ENCODE measurements around the gene ASPDH.
"Not testable (repeated sequence)": the region's sequence is repeated elsewhere in the genome, so short reads cannot be mapped to it uniquely, and the experiment has no call there.

Gene ASPDH

GRCh38 chr19:50476907-50477238 is 36.8 kb downstream of the ASPDH start:
- Mint-ChIP-seq H3K4me3 (peak overlapping the region; percentile 99 to 100), H3K36me3 (peaks cover 25 to 38% of the 10 kb centered on the region in 2 donors), H3K9me3 (peaks cover 0 to 4% of the 10 kb centered on the region in 2 donors), H3K27ac (peak overlapping the region; percentile 98), H3K27me3 (no peaks in the 10 kb centered on the region), H3K4me1 (peaks cover 30 to 46% of the 10 kb centered on the region in 2 donors)
- DNase-seq = no peak
- ATAC-seq (replicated peaks) = no peak

GRCh38 chr19:50476224-50476906 is 37.3 kb downstream of the ASPDH start, which contains the start of the genes EMC10 and GARIN5A:
EMC10 (plus strand) TSS chr19:50476507; CDS start chr19:50476545, 38 bp downstream.
GARIN5A (minus strand) TSS chr19:50476848; CDS start chr19:50476388, 460 bp downstream.
- peak; percentile 96 to 98 for ATAC-seq (replicated peaks)
- peaks cover 30 to 46% of the 10 kb centered on the region in 2 donors for H3K4me1 Mint-ChIP-seq
- peaks cover 0 to 4% of the 10 kb centered on the region in 2 donors for H3K9me3 Mint-ChIP-seq
- H3K27ac Mint-ChIP-seq = peak within 1 kb of the TSS; percentile 98
- H3K36me3 Mint-ChIP-seq = peaks cover 25 to 37% of the 10 kb centered on the region in 2 donors
- H3K27me3 Mint-ChIP-seq = no peaks in the 10 kb centered on the region
- H3K4me3 Mint-ChIP-seq = peak within 1 kb of the TSS; percentile 99 to 100
- peak; percentile 96 for DNase-seq

- ATAC-seq (replicated peaks) (peak in 1 of 2 donors; percentile 8), DNase-seq (no peak)
Measured at GRCh38 chr19:50475736-50476223, 37.9 kb downstream of the ASPDH start.

GRCh38 chr19:50475101-50475568 is 38.6 kb downstream of the ASPDH start:
- Mint-ChIP-seq H3K27me3 (no peaks in the 10 kb centered on the region), H3K9me3 (peaks cover 0 to 4% of the 10 kb centered on the region in 2 donors), H3K36me3 (peaks cover 18 to 29% of the 10 kb centered on the region in 2 donors), H3K4me3 (peak overlapping the region; percentile 62 to 100), H3K27ac (peak overlapping the region; percentile 98), H3K4me1 (peaks cover 27 to 40% of the 10 kb centered on the region in 2 donors)
- DNase-seq (no peak), ATAC-seq (replicated peaks) (no peak)

More at GRCh38 chr19:50475736-50476223, 37.9 kb downstream of the ASPDH start:
- Mint-ChIP-seq H3K4me3 (peak overlapping the region; percentile 99 to 100), H3K36me3 (peaks cover 19 to 32% of the 10 kb centered on the region in 2 donors), H3K27me3 (no peaks in the 10 kb centered on the region), H3K27ac (peak overlapping the region; percentile 98), H3K4me1 (peaks cover 27 to 40% of the 10 kb centered on the region in 2 donors), H3K9me3 (peaks cover 0 to 4% of the 10 kb centered on the region in 2 donors)

DNA sequence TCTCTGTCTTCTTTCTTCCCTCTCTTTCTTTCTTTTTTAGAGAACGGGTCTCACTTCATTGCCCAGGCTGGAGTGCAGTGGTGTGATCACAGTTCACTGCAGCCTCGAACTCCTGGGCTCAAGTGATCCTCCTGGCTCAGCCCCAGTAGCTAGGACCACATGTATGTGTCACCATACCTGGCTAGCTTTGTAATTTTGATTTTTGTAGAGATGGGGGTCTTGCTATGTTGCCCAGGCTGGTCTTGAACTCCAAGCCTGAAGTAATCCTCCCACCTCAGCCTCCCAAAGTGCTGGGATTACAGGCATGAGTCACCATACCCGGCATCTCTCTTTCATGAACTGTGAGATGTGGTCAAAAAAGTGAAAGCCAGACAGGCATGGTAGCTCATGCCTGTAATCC is 40.4 kb downstream of the ASPDH start:
- H3K27me3 Mint-ChIP-seq; ATAC-seq (replicated peaks); H3K9me3 Mint-ChIP-seq: not testable (repeated sequence)

DNA sequence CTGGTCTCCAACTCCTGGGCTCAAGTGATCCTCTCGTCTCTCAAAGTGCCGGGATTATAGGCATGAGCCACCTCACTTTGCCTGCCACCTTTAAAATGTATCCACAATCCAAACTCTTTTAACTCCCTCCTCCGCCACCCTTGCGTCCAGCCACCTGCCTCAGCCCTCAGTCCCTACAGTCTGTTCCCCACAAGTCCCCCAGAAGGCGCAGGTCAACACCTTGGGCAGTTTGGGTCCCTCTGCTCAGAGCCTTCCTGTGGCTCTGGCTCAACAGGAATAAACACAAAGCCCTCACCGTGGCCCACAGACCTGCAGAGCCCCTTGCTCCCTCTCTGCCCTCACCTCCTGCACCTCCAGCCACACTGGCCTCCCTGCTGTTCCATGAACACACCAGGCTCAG is 44.9 kb downstream of the ASPDH start:
- ATAC-seq (replicated peaks) = no peak
- peaks cover 0 to 2% of the 10 kb centered on the region in 2 donors for H3K4me1 Mint-ChIP-seq

More for the DNA sequence above, 40.4 kb downstream of the ASPDH start:
- not testable (repeated sequence) for H3K27ac Mint-ChIP-seq, DNase-seq, H3K4me3 Mint-ChIP-seq
- peaks cover 24 to 31% of the 10 kb centered on the region in 2 donors for H3K4me1 Mint-ChIP-seq
- peaks cover 11 to 19% of the 10 kb centered on the region in 2 donors for H3K36me3 Mint-ChIP-seq

GRCh38 chr19:50467566-50467965 is 46.1 kb downstream of the ASPDH start:
- DNase-seq (no peak), ATAC-seq (replicated peaks) (no peak)
- Mint-ChIP-seq H3K27me3 (no peaks in the 10 kb centered on the region), H3K4me1 (peaks cover 0 to 2% of the 10 kb centered on the region in 2 donors), H3K4me3 (no peak overlapping the region), H3K9me3 (no peaks in the 10 kb centered on the region), H3K27ac (no peak overlapping the region), H3K36me3 (no peaks in the 10 kb centered on the region)

More for the DNA sequence above, 44.9 kb downstream of the ASPDH start:
- no peaks in the 10 kb centered on the region for H3K36me3 Mint-ChIP-seq
- no peaks in the 10 kb centered on the region for H3K27me3 Mint-ChIP-seq
- no peak overlapping the region for H3K4me3 Mint-ChIP-seq
- no peak overlapping the region for H3K27ac Mint-ChIP-seq
- no peak for DNase-seq
- H3K9me3 Mint-ChIP-seq = no peaks in the 10 kb centered on the region

GRCh38 chr19:50466706-50467039 is 47.0 kb downstream of the ASPDH start:
- Mint-ChIP-seq H3K27ac (no peak overlapping the region), H3K4me3 (no peak overlapping the region), H3K36me3 (no peaks in the 10 kb centered on the region), H3K4me1 (no peaks in the 10 kb centered on the region), H3K9me3 (no peaks in the 10 kb centered on the region), H3K27me3 (no peaks in the 10 kb centered on the region)
- ATAC-seq (replicated peaks) (no peak), DNase-seq (no peak)

DNA sequence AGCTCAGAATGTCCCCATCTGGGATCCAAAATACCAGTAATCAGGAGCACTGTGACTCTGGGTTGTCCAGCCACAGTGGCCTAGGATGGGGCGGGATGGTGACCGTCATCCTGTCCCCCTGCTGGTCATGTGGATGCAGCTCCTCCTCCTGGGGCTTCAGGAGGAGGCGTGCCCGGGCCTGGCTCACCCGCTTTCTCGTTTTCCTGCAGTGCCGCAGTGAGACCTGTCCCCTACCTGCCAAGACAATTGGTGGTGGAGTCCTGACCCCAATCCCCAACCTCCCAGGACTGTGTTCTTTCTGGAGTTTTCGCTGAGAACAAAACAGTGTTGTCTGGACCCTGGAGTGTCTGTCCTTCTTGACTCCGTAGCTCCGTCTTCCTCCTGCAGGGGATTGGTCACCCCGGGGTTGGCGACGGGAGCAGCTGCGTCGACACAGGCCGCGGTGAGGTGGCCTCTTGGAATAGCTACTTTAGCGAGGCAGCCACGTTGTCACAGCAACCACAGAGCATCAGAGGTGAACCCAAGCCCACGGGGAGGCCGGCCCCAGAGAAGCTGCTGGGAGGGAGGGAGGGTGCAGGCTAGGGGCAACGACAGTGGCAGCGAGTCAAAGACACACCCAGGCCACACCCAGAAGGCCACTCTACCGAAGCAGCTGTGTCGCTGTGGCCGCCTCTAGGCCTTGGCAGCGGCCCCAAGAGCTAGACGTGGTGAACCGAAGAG is 47.6 kb downstream of the ASPDH start:
- ATAC-seq (replicated peaks) = no peak
- Mint-ChIP-seq H3K9me3 (no peaks in the 10 kb centered on the region), H3K4me1 (peaks cover 3 to 5% of the 10 kb centered on the region in 2 donors), H3K27ac (no peak overlapping the region), H3K4me3 (no peak overlapping the region), H3K27me3 (no peaks in the 10 kb centered on the region), H3K36me3 (no peaks in the 10 kb centered on the region)
- DNase-seq = no peak

DNA sequence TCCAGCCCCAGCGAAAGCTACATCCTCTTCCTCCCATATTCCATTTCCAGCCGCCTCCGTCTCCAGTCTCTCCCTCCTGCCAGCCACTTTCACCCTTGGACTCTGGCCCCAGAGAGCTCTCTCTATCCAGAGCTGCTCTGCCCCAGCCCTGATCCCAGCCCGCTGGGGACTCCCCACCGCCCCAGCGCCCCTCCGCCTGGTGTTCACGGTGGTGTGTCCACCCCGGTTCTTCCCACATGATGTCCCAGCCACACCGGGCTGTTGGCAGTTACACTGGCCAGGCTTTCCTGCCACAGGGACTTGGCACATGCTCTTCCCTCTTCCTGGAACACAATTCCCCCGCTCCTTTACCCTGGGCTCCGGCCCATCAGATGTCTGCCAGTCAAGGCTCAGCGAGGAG is 48.7 kb downstream of the ASPDH start:
- Mint-ChIP-seq H3K9me3 (no peaks in the 10 kb centered on the region), H3K27ac (no peak overlapping the region), H3K36me3 (no peaks in the 10 kb centered on the region), H3K4me1 (peaks cover 12 to 16% of the 10 kb centered on the region in 2 donors), H3K4me3 (no peak overlapping the region), H3K27me3 (no peaks in the 10 kb centered on the region)
- ATAC-seq (replicated peaks) (no peak), DNase-seq (no peak)

GRCh38 chr19:50464348-50464747 is 49.4 kb downstream of the ASPDH start:
- no peak overlapping the region for H3K27ac Mint-ChIP-seq
- H3K27me3 Mint-ChIP-seq = no peaks in the 10 kb centered on the region
- peaks cover 17 to 23% of the 10 kb centered on the region in 2 donors for H3K4me1 Mint-ChIP-seq
- DNase-seq = no peak
- H3K36me3 Mint-ChIP-seq = no peaks in the 10 kb centered on the region
- H3K9me3 Mint-ChIP-seq = no peaks in the 10 kb centered on the region
- ATAC-seq (replicated peaks) = no peak
- no peak overlapping the region for H3K4me3 Mint-ChIP-seq

- no peak overlapping the region for H3K27ac Mint-ChIP-seq
- no peaks in the 10 kb centered on the region for H3K9me3 Mint-ChIP-seq
- no peak overlapping the region for H3K4me3 Mint-ChIP-seq
- ATAC-seq (replicated peaks) (no peak), DNase-seq (no peak)
- H3K4me1 Mint-ChIP-seq = peaks cover 17 to 23% of the 10 kb centered on the region in 2 donors
- H3K27me3 Mint-ChIP-seq = no peaks in the 10 kb centered on the region
- H3K36me3 Mint-ChIP-seq = no peaks in the 10 kb centered on the region
Measured at GRCh38 chr19:50462970-50463369, 50.7 kb downstream of the ASPDH start.
